IMR-90 (cell line): Measurements from ENCODE around the gene SSBP3.

Source experiments
- CEBPB ChIP-seq: IDR thresholded peaks from 2 replicates; pipeline ENCODE4 v1.6.1; 2012; ENCODE audit warnings: low read depth, low read length, improper control_type of control experiment
- CTCF ChIP-seq: conservative IDR thresholded peaks from 2 replicates; pipeline ENCODE4 v1.5.1; 2012; ENCODE audit warnings: mild to moderate bottlenecking, low read depth, low read length, improper control_type of control experiment
- MAFK ChIP-seq: IDR thresholded peaks from 2 replicates; pipeline ENCODE4 v1.6.1; 2012; ENCODE audit warnings: low read depth, low read length, improper control_type of control experiment
- MXI1 ChIP-seq: IDR thresholded peaks from 2 replicates; pipeline ENCODE4 v1.6.1; 2012; ENCODE audit warnings: low read depth, mild to moderate bottlenecking, low read length, moderate library complexity, borderline replicate concordance
- RAD21 ChIP-seq: IDR thresholded peaks from 2 replicates; pipeline ENCODE4 v1.6.1; 2012; ENCODE audit warnings: low read length, improper control_type of control experiment
- RCOR1 ChIP-seq: IDR thresholded peaks from 2 replicates; pipeline ENCODE4 v1.6.1; 2012; ENCODE audit warnings: mild to moderate bottlenecking, low read length, improper control_type of control experiment; ENCODE audit not compliant: insufficient replicate concordance
- RFX5 ChIP-seq: IDR thresholded peaks from 2 replicates; pipeline ENCODE4 v1.8.0; 2012; ENCODE audit warnings: low read depth, mild to moderate bottlenecking, low read length, moderate library complexity
- USF2 ChIP-seq: fragments of 150-350 bp; IDR thresholded peaks from 2 replicates; pipeline ENCODE4 v1.6.1; 2017; ENCODE audit warnings: mild to moderate bottlenecking, antibody characterized with exemption, low read length, low read depth

- no peak for TF ChIP-seq CTCF
- no peak for TF ChIP-seq RAD21
- TF ChIP-seq MXI1: no peak
- TF ChIP-seq RCOR1: no peak
- no peak for TF ChIP-seq MAFK
- no peak for TF ChIP-seq RFX5
- TF ChIP-seq USF2: no peak
- TF ChIP-seq CEBPB: no peak
These were observed 142.5 kb downstream of the SSBP3 start for GRCh38 chr1:54263601-54264226.
